DOHH2 (cell line): ENCODE data around the gene CTDP1.

Experiments
- H3F3A ChIP-seq: fragments of 200-600 bp; sonication (generic), shearing (Covaris generic); 2 replicates; pipeline ENCODE4 v1.6.0; 2016; ENCODE audit warnings: antibody characterized with exemption, mild to moderate bottlenecking; ENCODE audit not compliant: control insufficient read depth, insufficient read depth
- H3K27ac ChIP-seq: fragments of 200-600 bp; sonication (generic); 2 replicates; pipeline ENCODE4 v1.5.1; 2014; ENCODE audit warnings: low read depth, mild to moderate bottlenecking, low read length, moderate library complexity
- H3K27me3 ChIP-seq: fragments of 200-600 bp; sonication (generic); 2 replicates; pipeline ENCODE4 v1.6.1; 2014; ENCODE audit warnings: mild to moderate bottlenecking, low read length, mixed read lengths; ENCODE audit not compliant: control insufficient read depth
- H3K36me3 ChIP-seq: fragments of 200-600 bp; sonication (generic); 2 replicates; pipeline ENCODE4 v1.6.1; 2014; ENCODE audit warnings: mild to moderate bottlenecking, low read length, moderate library complexity, mixed read lengths; ENCODE audit not compliant: control insufficient read depth
- H3K4me1 ChIP-seq: fragments of 200-600 bp; sonication (generic); 2 replicates; pipeline ENCODE4 v1.6.1; 2014; ENCODE audit warnings: mild to moderate bottlenecking, low read length, mixed read lengths; ENCODE audit not compliant: control insufficient read depth
- H3K4me2 ChIP-seq: fragments of 200-600 bp; sonication (generic); 2 replicates; pipeline ENCODE4 v1.6.0; 2014; ENCODE audit warnings: mild to moderate bottlenecking, low read length, moderate library complexity
- H3K4me3 ChIP-seq: fragments of 200-600 bp; sonication (generic); 2 replicates; pipeline ENCODE4 v1.5.1; 2014; ENCODE audit warnings: mild to moderate bottlenecking, low read length, mixed read lengths
- H3K79me2 ChIP-seq: fragments of 200-600 bp; sonication (generic); 2 replicates; pipeline ENCODE4 v1.6.1; 2014; ENCODE audit warnings: mild to moderate bottlenecking, low read length, mixed read lengths; ENCODE audit not compliant: control insufficient read depth
- H3K9me2 ChIP-seq: fragments of 200-600 bp; sonication (generic); replicated peaks from 2 replicates; pipeline ENCODE4 v1.6.1; 2014; ENCODE audit warnings: mild to moderate bottlenecking, low read length, mixed read lengths; ENCODE audit not compliant: control insufficient read depth
- H3K9me3 ChIP-seq: fragments of 200-600 bp; sonication (generic); 2 replicates; pipeline ENCODE4 v1.6.1; 2014; ENCODE audit warnings: antibody characterized with exemption, low read length, mixed read lengths; ENCODE audit not compliant: control insufficient read depth, insufficient read depth
- H4K20me1 ChIP-seq: fragments of 200-600 bp; sonication (generic); 2 replicates; pipeline ENCODE4 v1.6.0; 2014; ENCODE audit warnings: low read depth, mild to moderate bottlenecking, antibody characterized with exemption, low read length, moderate library complexity; ENCODE audit not compliant: control insufficient read depth, insufficient read depth
- EZH2phosphoT487 ChIP-seq: fragments of 200-600 bp; sonication (generic); IDR thresholded peaks from 2 replicates; pipeline ENCODE4 v1.6.1; 2017; ENCODE audit warnings: borderline replicate concordance, mild to moderate bottlenecking, antibody characterized with exemption, low read length, moderate library complexity, mixed read lengths
- TF ChIP-seq, protein P1 (sequence below): fragments of 200-600 bp; sonication (generic); IDR thresholded peaks from one replicate; pipeline ENCODE4 v1.5.1; 2014; ENCODE audit warnings: antibody characterized with exemption, mild to moderate bottlenecking, low read depth, low read length; ENCODE audit not compliant: poor library complexity, severe bottlenecking

The CTDP1 gene

GRCh38 chr18:79735071-79735980 lies 55.7 kb downstream of the CTDP1 start:
- no peaks in the 10 kb centered on the region for H3K4me1 ChIP-seq
- H3K4me2 ChIP-seq: no peak overlapping the region
- H3K9me3 ChIP-seq: peaks cover 3% of the 10 kb centered on the region; the same call in 1 of the 2 replicates
- TF ChIP-seq, protein P1, sequence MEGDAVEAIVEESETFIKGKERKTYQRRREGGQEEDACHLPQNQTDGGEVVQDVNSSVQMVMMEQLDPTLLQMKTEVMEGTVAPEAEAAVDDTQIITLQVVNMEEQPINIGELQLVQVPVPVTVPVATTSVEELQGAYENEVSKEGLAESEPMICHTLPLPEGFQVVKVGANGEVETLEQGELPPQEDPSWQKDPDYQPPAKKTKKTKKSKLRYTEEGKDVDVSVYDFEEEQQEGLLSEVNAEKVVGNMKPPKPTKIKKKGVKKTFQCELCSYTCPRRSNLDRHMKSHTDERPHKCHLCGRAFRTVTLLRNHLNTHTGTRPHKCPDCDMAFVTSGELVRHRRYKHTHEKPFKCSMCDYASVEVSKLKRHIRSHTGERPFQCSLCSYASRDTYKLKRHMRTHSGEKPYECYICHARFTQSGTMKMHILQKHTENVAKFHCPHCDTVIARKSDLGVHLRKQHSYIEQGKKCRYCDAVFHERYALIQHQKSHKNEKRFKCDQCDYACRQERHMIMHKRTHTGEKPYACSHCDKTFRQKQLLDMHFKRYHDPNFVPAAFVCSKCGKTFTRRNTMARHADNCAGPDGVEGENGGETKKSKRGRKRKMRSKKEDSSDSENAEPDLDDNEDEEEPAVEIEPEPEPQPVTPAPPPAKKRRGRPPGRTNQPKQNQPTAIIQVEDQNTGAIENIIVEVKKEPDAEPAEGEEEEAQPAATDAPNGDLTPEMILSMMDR: no peak
- TF ChIP-seq EZH2phosphoT487: no peak
- no peaks in the 10 kb centered on the region for H3K79me2 ChIP-seq
- H4K20me1 ChIP-seq: no peaks in the 10 kb centered on the region; the same call in 1 of the 2 replicates
- no peaks in the 10 kb centered on the region for H3F3A ChIP-seq
- peaks cover 42% of the 10 kb centered on the region for H3K36me3 ChIP-seq
- H3K9me2 ChIP-seq: no peaks in the 10 kb centered on the region
- H3K4me3 ChIP-seq: no peak overlapping the region
- H3K27ac ChIP-seq: no peak overlapping the region
- H3K27me3 ChIP-seq: no peaks in the 10 kb centered on the region

DNA sequence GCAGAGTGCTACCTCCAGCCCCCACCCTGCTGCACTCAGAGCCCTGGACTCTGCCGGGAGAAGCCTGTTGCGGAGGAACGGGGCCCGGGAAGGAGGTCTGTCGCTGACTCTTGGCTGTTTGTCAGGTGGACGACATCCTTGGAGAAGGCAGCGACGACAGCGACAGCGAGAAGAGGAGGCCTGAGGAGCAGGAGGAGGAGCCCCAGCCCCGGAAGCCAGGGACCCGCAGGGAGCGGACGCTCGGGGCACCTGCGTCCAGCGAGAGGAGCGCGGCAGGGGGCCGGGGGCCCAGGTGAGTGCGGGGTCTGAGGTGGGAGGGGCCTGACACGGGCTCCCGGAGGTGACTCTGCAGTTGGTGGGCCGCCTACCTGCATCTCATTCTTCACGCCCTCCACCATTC lies 56.6 kb downstream of the CTDP1 start:
- no peaks in the 10 kb centered on the region for H3F3A ChIP-seq
- no peak overlapping the region for H3K4me3 ChIP-seq
- H3K4me1 ChIP-seq: no peaks in the 10 kb centered on the region
- H3K36me3 ChIP-seq: peaks cover 35% of the 10 kb centered on the region
- H3K9me3 ChIP-seq: peaks cover 3% of the 10 kb centered on the region; the same call in 1 of the 2 replicates
- TF ChIP-seq EZH2phosphoT487: no peak
- TF ChIP-seq, protein P1: no peak
- no peaks in the 10 kb centered on the region for H3K9me2 ChIP-seq
- H3K27me3 ChIP-seq: no peaks in the 10 kb centered on the region
- no peaks in the 10 kb centered on the region for H3K79me2 ChIP-seq
- no peak overlapping the region for H3K27ac ChIP-seq
- H4K20me1 ChIP-seq: no peaks in the 10 kb centered on the region; the same call in 1 of the 2 replicates
- no peak overlapping the region for H3K4me2 ChIP-seq

- Histone ChIP-seq H3K4me3 (no peak overlapping the region), H3K4me2 (no peak overlapping the region), H3K27me3 (no peaks in the 10 kb centered on the region), H3K27ac (no peak overlapping the region), H3K79me2 (no peaks in the 10 kb centered on the region), H3K9me2 (no peaks in the 10 kb centered on the region), H3F3A (no peaks in the 10 kb centered on the region), H3K36me3 (peaks cover 33% of the 10 kb centered on the region), H3K9me3 (peaks cover 1% of the 10 kb centered on the region; the same call in 1 of the 2 replicates), H4K20me1 (no peaks in the 10 kb centered on the region; the same call in 1 of the 2 replicates), H3K4me1 (no peaks in the 10 kb centered on the region)
- TF ChIP-seq, protein P1: no peak
- no peak for TF ChIP-seq EZH2phosphoT487
These were observed 57.2 kb downstream of the CTDP1 start for GRCh38 chr18:79736846-79737245.
